Measurements from ENCODE around the gene IL10. TPM values are rescaled to one million over a fixed set of nuclear protein-coding genes. Genes with fewer than 3 reads are reported as not detected.

Gene IL10
- total RNA-seq, 2 donors from 2014 or later = 0.17 to 0.29 TPM

DNA sequence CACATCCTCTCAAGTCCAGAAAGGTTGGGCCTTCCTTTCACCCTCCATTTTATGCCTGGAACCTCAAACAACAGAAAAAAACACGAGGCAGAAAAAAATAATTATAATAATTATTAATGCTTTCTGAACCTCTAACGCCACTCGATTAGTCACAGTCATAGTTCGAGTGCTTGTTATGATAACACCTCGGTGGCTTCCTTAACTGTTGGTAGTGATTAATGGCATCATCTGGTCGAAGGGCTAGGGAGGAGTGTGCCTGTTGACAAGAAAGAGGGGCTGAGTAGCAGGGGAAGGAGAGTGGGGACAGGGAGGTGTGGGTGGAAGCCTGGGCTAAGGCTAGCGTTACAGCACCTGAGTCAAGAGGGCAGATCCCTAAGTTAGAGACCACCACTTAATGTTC, 21.3 kb upstream of the IL10 start:
- Histone ChIP-seq H3K4me1 (no peaks in the 10 kb centered on the region), H3K4me3 (no peak overlapping the region), H3K9me3 (no peaks in the 10 kb centered on the region), H3K27ac (no peak overlapping the region), H3K36me3 (no peaks in the 10 kb centered on the region), H3K9ac (ENCODE audit: low read depth in 2 of 2, low read length in 2 of 2) (no peak overlapping the region), H3K27me3 (no peaks in the 10 kb centered on the region)
- no peak for TF ChIP-seq CTCF (IDR thresholded peaks at IDR 0.05)
- intact Hi-C loops (cut with DNase I) = no loop called here
- no peak for DNase-seq

- TF ChIP-seq CTCF (IDR thresholded peaks at IDR 0.05) = no peak
- H3K9ac ChIP-seq (ENCODE audit: low read depth in 2 of 2, low read length in 2 of 2) = no peak overlapping the region
- H3K4me1 ChIP-seq = no peaks in the 10 kb centered on the region
- H3K9me3 ChIP-seq = no peaks in the 10 kb centered on the region
- H3K36me3 ChIP-seq = no peaks in the 10 kb centered on the region
- DNase-seq = no peak
- H3K27me3 ChIP-seq = no peaks in the 10 kb centered on the region
- H3K4me3 ChIP-seq = no peak overlapping the region
- intact Hi-C loops (cut with DNase I) = no loop called here
- H3K27ac ChIP-seq = no peak overlapping the region
Measured at GRCh38 chr1:206792939-206793607, 20.8 kb upstream of the IL10 start.

DNA sequence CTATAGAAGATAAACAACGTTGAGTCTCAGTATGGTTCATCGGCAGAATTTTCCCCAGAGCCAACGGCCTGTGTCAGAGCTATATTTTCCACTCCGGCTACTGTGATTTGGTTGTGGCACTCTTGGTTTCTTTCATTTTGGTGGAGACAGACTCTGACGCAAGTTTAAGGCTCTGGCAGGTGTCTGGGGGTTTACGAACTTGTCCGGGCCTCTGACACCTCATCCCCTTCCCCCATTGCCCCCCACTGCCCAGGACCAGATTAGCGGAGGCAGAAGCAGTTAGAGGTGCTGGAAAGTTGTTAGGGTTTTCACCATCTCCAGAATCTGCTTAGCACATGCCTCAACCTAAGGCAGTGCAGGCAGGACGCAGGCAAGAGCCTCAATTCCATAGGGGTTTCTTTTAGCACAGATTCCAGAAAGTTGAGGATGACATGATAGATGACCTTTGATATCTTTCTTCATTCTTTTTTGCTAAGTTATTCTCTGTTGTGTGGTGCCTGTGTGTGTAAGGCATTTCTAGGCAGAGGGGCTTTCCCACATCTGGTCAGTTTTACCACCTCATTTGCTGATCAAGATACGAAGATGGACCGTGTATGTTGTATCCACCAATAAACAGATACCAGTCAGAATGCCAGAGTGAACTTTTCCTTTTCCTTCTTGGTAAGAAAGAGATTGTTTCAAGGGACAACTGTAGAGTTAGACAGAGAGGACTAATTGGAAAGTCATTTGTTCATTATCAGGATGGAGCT, 18.4 kb upstream of the IL10 start:
- no peak for DNase-seq
- Histone ChIP-seq H3K4me1 (no peaks in the 10 kb centered on the region), H3K9ac (ENCODE audit: low read depth in 2 of 2, low read length in 2 of 2) (no peak overlapping the region), H3K27ac (no peak overlapping the region), H3K36me3 (no peaks in the 10 kb centered on the region), H3K27me3 (no peaks in the 10 kb centered on the region), H3K9me3 (no peaks in the 10 kb centered on the region), H3K4me3 (no peak overlapping the region)
- no peak for TF ChIP-seq CTCF (IDR thresholded peaks at IDR 0.05)
- intact Hi-C loops (cut with DNase I) = no loop called here

GRCh38 chr1:206788487-206789050, 16.3 kb upstream of the IL10 start:
- no peaks in the 10 kb centered on the region for H3K9me3 ChIP-seq
- no peak for DNase-seq
- H3K4me1 ChIP-seq = no peaks in the 10 kb centered on the region
- TF ChIP-seq CTCF (IDR thresholded peaks at IDR 0.05) = no peak
- no peak overlapping the region for H3K9ac ChIP-seq (ENCODE audit: low read depth in 2 of 2, low read length in 2 of 2)
- no peak overlapping the region for H3K4me3 ChIP-seq
- intact Hi-C loops (cut with DNase I) = no loop called here
- no peaks in the 10 kb centered on the region for H3K36me3 ChIP-seq
- H3K27me3 ChIP-seq = no peaks in the 10 kb centered on the region
- no peak overlapping the region for H3K27ac ChIP-seq

- no peaks in the 10 kb centered on the region for H3K9me3 ChIP-seq
- TF ChIP-seq CTCF (IDR thresholded peaks at IDR 0.05) = no peak
- DNase-seq = no peak
- H3K36me3 ChIP-seq = no peaks in the 10 kb centered on the region
- no peak overlapping the region for H3K9ac ChIP-seq (ENCODE audit: low read depth in 2 of 2, low read length in 2 of 2)
- no peaks in the 10 kb centered on the region for H3K27me3 ChIP-seq
- no peaks in the 10 kb centered on the region for H3K4me1 ChIP-seq
- H3K4me3 ChIP-seq = no peak overlapping the region
- intact Hi-C loops (cut with DNase I) = no loop called here
- H3K27ac ChIP-seq = no peak overlapping the region
Measured at GRCh38 chr1:206787891-206788290, 15.6 kb upstream of the IL10 start.

All from colonic mucosa (tissue), 4 donors.